Fibroblast of skin of scalp (primary cell): ENCODE data around the gene TMC2.
A peak's percentile ranks its signal among the peaks of the same experiment; 100 is the strongest.

Source experiments
- DNase-seq: peaks from one replicate; pipeline ENCODE4 v3.0.0-alpha.2; 2013

The TMC2 gene

DNA sequence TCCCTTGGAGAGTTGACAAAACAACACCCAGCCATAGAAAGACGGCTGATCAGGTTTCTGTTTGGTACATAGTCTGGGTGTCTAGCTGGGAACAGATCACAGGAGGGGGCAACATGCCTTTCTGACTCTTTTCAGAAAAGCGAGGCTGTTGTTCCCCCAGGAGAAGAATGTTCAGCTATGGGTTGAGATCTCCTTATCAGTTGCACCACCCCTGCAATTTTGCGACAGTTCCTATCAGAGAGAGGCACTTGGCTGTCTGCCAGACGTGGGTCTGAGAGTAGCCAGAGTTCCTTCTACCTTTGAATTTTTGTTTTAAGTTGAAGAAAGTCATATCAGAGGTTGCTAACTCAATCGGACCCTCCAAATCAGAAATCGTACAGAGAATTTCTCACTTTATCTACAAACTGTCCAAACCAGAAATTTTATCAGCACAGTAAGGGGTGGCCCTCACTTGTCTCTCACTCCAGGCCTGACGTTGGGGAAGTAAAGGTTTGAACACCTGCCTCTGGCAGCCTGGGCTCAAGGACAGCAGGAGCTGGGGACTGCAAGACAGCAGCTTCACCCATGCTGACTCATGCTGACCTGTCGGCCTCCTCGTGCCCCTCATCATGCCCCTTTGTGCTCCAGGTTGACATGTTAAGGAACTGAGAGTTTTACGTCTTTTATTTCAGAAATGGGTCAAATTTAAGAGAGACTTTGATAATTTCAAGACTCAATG, 42.3 kb downstream of the TMC2 start:
- no peak for DNase-seq

DNA sequence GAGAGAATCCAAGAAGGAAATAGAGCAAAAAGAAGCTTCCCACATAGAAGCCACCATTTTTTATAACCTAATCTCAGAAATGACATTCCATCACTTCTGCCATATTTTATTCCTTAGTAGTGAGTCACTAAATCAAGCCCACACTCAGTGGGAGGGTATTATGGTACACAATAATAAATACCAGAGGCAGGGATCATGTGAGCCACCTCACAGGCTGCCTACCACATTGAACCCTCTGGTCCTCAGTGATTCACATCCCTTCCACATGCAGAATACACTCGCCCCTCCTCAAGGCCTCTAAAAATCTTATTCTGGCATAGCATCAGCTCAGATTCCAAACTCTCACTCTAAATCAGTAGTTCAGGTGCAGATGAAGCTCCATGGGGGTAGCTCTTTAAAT, 49.4 kb downstream of the TMC2 start:
- DNase-seq: peak; percentile 84

DNA sequence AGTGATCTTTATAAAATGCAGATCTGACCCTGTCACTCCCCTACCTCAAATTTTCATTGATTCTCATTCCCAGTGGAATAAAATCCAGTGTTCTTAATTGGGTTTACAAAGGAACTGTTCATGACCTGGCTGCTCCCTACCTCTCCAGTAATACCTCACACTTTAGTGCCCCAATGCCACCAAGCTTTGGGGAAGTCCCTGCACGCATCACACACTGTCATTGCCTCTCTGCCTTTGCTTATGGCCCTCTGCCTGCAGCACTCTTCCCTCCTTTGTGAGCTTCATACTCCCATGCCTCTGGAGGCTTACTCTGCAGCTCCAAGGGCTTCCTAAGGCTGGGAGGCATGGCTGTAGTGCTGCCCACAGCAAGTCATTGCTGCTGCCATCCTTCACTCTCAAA, 57.4 kb downstream of the TMC2 start:
- no peak for DNase-seq

DNA sequence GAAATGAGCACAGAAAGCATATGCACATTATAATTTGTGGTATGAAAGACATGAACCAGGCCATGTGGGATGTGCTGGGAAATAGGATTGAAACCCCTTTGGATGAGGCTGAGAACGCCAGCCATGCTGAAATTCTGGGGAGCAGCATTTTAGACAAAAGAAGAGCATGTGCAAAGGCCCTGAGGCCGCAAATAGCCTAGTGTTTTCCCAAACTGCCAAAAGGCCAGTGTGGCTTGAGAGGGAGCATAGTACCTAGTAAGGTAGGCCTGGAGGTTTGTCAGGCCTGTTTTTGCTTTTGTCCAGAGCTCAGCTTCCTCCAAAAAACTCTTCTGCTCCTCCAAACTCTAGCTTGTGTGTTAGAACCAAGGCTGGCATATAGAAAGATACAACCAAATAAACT, 58.7 kb downstream of the TMC2 start:
- DNase-seq: no peak

DNA sequence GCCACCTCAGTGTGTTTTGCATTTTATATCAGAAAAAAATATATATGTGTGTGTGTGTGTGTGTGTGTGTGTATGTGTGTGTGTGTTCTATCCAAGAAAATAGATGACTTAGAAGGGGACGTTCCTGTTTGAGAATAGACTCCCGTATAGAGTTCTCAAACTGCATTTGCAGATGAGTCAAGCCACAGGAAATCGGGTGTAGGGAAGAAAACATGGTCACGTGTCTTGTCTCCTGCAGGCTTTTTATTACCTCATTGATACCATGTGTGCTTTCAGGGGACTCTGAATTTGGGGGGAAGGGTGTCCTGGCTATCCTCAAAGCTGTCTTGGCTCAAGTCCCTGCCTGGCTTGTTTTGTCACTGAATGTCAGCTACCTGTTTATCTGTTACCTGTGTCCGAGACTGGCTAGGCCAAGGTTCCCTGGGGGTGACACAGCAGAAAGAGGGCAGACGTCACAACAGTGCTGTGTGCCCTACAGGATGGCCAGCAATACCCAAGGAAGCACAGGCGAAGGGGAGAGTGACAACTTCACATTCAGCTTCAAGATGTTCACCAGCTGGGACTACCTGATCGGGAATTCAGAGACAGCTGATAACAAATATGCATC, 60.4 kb downstream of the TMC2 start:
- DNase-seq: peak; percentile 23

DNA sequence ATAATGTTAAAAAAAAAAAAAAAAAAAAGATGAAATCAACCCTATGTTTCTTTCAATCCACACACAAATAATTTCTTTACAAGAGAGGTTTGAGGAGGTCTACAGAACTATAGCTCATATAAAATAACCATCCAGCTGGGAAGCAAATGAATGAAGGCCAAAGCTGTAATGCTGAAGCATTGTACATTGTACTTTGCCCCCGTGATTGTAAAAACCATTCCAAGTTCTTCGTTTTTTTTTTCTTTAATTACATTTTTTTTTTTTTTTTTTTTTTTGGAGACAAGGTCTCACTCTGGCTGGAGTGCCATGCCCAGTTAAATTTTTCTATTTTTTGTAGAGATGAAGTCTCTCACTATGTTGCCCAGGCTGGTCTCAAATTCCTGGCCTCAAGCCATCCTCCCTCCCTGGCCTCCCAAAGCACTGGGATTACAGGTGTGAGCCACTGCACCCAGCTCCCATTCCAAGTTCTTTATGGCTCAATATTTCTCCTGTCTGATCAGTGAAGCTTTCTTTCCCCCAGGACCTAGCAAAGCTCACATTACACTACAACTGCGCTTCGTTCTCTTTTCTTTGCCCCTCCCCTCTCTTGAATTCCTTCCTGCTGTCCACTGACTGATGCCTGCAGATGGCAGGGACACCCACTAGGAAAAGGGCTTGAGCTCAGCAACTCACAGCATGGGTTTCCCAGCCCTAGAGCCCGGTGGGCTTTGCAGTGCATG, 63.1 kb downstream of the TMC2 start:
- peak; percentile 7 for DNase-seq

DNA sequence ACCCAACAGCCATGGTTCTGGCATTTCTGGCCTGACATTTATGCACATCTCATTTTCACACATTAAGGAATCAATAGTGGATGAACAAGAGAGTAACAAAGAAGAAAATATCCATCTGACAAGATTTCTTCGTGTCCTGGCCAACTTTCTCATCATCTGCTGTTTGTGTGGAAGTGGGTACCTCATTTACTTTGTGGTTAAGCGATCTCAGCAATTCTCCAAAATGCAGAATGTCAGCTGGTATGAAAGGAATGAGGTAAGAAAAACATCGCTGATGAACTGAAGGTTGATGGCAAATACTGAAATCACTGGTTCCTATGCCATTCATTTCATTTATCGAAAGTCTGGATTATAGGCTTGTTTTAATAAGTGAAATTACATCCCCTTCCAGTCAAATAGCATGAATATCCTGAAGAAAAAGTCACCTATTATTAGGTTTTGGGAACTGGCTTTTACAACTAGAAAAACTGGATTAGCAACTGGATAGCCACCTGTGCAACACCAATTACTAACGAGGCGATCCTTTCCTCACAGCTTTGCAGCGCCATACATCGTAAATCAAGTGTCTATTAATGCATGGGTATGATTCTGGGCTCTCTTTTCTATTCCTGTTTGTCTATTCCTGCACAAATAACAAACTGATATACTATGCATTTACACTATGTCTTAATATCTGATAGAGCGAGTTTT, 65.8 kb downstream of the TMC2 start:
- DNase-seq: peak; percentile 24

DNA sequence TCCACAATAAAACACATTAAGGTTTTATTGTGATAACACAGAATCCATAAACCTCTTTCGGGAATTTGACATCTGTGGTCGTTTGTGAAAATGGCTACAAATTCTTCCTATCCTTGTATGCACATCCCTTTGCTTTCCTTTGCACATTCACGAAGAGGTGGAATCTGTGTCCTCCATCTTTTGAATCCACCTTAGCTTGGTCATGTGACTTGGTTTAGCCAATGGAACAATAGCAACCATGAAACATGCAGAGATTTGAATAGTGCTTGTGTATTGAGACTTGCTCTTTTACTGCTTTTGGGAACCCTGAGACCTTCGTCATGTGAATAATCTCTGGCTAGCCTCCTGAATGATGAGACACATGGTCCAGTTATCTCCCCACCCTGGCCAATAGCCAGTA, 66.4 kb downstream of the TMC2 start:
- no peak for DNase-seq

DNA sequence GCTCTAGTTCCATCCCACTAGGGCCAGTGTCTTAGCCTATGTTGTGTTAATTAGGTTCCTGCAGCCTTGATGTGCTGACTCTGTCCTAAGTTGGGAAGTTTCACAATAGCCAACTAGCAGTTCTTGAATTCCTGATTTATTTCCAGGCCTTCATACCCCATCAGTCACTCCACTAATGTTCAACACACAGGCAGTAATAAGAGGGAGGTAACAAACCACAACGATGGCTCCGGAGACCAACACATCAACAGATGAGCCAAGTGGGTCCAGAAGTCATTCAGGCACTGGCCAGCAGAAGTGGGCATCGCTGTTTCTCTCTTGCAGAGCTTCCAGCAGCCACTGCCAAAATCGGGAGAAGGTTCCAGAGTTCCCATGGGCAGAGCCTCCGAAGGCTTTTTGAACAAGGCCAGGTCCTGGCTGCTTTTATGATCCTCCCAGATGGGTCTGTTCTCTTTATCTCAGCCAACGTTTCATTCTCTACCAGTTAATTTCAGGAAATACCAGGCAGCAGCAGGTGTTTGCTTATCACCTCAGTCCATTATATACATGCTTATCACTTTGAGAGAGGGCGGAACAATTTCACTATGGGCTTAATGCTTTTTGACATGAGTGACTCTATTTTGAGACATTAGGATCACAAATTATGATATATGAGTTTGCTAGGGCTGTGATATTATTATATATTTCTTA, 67.6 kb downstream of the TMC2 start:
- DNase-seq: no peak

DNA sequence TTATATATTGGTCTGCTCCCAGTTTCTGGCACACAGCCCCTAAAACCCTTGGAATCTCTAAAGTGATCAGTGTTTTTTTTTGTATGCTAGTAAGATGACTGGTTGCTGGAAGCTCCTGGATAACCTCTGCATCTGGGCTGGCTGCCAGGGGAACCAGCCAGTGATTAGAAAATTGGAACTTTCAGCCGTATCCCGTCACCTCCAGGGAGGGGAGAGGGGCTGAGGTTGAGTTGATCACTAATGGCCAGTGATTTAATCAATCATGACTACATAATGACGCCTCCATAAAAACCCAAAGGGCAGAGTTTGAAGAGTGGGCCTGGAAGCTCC, 68.1 kb downstream of the TMC2 start:
- DNase-seq: no peak

DNA sequence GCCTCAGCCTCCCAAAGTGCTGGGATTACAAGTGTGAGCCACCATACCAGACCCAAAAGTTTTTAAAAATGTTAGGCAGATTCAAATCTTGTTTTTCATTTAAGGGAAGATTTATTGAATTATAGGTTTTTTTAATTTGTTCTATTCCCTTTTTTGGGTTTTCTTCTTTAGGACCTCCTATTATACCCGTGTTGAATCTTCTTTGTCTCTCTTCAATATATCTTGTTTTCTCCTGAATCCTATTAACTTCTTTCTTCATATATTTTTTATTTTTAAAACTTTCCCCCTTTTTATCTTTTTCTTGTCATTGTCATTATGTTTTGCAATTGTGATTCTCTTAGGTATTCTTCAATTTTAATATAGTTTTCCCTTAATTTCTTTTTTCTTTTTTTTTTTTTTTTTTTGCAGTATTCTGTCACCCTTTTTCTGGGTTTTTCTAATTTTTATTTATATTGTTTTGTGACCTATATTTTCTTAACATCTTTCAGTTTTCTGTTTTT, 70.2 kb downstream of the TMC2 start:
- no peak for DNase-seq

DNA sequence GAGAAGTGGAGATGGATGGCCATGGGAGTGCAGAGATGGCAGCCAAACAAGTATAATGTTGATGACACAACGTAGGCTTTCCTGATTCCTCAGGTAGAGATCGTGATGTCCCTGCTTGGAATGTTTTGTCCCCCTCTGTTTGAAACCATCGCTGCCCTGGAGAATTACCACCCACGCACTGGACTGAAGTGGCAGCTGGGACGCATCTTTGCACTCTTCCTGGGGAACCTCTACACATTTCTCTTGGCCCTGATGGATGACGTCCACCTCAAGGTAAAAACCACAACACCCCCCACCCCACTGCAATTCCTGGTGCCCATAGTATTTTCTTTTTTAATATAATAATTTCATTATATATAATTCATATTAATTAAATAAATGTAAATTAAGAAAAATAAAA, 74.0 kb downstream of the TMC2 start:
- no peak for DNase-seq

DNA sequence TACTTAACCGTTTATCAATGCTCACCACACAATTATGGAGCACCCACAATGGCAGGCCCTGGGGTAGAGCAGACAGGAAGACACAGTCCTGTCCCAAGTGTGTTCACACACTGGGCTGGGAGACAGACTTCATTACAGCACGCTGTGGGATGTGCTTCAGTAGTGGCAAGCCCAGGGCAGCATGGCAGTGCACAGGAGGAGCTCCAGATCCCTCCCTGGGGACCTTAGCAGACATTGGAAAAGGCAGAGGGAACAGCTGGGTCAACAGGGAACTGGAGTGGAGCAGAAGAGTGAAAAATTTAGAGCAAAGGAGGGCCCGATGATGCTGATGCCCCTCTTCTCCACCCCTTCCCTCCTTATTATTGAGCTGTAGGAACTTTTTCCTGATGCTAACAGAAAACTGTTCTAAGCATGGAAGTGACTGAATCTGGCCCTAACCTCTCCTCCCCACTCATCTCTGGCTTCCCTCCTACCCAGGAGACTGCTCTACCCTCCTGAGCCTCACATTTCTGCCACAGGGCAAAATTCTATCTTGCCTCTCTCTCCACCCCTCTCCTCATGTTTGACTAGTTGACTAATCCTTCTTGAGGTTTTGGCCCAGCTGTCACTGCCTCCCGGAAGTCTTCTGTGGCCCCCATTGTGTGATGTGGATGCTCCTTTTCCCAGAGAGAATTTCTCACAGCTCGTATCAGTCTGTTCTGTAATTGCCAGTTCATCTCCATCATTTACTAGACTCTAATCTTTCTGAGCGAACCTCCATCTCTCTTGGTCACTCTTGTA, 74.8 kb downstream of the TMC2 start:
- DNase-seq: no peak

DNA sequence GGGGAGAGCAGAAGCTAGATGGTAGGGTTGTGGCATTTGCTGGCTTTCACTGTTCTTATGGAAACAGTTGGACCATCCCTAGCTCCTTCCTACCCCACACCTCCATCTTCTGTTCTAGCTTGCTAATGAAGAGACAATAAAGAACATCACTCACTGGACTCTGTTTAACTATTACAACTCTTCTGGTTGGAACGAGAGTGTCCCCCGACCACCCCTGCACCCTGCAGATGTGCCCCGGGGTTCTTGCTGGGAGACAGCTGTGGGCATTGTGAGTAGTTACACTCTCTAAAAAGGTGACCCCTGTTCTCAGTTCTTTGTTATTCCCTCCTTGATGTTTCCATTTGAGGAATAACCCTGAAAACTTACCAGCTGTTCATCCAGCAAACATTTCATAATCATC, 75.7 kb downstream of the TMC2 start:
- no peak for DNase-seq

DNA sequence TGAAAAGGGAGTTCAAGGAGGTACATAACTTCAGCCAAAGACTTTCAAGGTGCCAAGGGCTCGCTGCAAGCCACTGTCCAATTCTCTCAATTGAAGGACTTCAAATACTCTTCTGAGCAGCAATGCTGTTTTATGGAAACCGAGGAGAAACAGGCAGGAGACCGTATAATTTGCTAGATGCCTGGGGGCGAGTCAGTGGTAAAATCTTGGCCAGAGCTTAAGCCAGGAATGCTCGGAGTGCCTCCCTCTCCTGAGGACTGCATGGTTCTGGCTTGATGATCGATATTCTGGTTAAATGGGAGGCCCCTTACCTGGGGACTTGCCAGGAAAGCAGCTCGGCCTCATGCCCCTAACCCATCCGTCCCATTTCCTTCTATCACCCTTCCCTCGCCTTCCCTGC, 80.3 kb downstream of the TMC2 start:
- no peak for DNase-seq

DNA sequence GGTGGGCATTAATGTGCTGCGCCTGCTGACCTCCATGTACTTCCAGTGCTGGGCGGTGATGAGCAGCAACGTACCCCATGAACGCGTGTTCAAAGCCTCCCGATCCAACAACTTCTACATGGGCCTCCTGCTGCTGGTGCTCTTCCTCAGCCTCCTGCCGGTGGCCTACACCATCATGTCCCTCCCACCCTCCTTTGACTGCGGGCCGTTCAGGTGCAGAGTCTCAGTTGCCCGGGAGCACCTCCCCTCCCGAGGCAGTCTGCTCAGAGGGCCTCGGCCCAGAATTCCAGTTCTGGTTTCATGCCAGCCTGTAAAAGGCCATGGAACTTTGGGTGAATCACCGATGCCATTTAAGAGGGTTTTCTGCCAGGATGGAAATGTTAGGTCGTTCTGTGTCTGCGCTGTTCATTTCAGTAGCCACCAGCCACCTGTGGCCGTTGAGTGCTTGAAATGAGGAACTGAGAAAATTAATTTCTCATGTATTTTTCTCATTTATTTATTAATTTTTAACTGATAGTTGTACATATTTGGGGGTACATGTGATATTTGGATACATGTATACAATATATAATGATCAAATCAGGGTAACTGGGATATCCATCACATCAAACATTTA, 80.8 kb downstream of the TMC2 start:
- no peak for DNase-seq

DNA sequence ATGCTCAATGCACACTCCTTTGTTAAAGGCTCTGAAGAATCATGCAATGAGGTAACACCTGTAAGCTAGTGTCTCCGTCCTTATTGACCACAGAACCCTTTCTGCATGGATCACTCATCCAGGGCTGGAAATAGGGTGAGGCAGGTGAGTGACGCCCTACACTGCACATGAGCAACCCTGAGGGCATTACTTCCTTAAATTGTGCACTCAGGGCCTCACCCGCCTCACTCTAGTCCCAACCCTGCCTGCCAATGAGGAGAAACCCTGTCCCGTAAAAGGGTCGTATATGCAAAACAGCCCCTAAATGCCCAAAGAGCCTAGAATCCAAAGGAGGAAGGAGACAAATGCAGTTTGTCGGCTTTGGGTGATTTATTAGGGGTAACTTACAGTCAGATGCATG, 82.4 kb downstream of the TMC2 start:
- no peak for DNase-seq

DNA sequence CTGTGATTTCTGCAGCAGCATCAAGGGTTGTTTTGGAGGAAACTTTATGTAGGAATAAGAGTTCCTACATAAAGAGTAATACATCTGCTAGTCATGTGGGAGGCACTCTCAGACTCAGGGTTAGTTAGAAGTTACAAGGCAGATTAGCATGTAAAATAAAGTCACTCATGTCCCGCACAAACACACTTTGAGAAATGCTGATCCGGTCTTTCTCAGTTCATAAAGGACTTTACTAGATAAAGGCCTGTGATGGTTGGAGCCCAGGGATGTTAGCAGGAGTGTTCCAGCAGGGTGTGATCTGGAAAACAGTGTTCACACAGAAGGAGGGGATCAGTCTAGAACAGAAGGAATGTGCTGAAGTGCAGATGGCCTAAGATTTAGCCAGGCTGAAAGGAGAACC, 83.0 kb downstream of the TMC2 start:
- DNase-seq: no peak

DNA sequence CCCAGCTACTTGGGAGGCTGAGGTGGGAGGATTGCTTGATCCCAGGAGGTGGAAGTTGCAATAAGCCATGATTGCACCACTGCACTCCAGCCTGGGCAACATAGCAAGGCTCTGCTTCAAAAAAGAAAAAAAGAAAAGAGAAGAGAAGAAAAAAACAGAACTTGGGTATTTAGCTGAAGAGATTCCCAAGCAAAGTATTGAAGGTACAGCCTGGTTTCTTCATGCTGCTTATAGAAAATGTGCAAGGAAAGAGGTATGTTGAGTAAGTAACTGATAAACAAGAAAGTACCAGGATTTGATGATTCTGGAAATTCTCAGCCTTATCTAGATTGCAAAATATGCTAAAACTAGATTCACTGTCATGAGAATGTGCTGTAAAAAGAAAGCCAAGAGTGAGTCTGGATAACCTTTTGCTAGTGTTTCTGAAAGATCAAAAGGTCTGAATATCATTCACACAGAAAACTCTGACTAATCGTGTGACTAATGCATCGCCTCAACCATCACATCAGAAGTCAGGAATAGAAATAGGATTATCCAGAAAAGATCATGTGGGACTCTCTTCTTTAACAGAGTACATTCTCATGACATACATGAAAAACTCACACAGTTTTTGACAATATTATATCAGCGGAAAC, 83.7 kb downstream of the TMC2 start:
- DNase-seq: peak; percentile 6

DNA sequence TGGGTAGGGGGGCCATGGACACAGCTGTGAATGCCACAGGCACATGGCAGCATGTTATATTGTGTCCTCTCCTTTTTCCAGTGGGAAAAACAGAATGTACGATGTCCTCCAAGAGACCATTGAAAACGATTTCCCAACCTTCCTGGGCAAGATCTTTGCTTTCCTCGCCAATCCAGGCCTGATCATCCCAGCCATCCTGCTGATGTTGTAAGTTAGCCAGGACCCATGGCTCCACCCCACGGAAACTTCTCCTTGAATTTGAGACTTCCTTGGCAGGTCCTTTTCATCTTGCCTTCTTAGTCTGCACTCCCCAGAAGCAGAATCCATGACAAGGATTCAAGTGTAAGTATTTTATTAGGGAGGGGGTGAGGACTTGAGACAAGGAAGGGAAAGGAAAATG, 87.8 kb downstream of the TMC2 start:
- no peak for DNase-seq

DNA sequence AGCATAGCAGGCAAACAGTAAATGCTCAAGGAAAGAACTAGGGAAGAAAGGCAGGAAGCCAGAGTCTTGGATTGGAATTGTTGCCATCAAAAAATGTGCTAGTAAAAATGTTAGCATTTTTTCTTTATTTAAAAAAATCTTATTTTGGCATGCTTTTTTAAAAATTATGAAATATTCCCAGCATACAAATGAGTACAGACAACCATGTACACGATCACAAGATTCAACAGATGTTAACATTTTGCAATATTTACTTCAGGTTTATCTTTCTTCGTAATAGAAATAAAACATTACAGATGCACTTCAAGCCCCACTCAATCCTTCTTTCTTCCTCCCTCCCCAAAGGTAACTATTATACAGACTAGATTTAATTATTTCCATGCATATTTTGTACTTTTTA, 88.7 kb downstream of the TMC2 start:
- DNase-seq: no peak
